ENCODE results near the gene RTL10. TPM values are rescaled to one million over a fixed set of nuclear protein-coding genes. Genes with fewer than 3 reads are reported as not detected.

Gene RTL10
- total and polyA plus RNA-seq, 2 of the 8 experiments (the other 6 are each of a cell fraction or from before 2014, with no cell fraction given) = 11.5 to 18.8 TPM

DNA sequence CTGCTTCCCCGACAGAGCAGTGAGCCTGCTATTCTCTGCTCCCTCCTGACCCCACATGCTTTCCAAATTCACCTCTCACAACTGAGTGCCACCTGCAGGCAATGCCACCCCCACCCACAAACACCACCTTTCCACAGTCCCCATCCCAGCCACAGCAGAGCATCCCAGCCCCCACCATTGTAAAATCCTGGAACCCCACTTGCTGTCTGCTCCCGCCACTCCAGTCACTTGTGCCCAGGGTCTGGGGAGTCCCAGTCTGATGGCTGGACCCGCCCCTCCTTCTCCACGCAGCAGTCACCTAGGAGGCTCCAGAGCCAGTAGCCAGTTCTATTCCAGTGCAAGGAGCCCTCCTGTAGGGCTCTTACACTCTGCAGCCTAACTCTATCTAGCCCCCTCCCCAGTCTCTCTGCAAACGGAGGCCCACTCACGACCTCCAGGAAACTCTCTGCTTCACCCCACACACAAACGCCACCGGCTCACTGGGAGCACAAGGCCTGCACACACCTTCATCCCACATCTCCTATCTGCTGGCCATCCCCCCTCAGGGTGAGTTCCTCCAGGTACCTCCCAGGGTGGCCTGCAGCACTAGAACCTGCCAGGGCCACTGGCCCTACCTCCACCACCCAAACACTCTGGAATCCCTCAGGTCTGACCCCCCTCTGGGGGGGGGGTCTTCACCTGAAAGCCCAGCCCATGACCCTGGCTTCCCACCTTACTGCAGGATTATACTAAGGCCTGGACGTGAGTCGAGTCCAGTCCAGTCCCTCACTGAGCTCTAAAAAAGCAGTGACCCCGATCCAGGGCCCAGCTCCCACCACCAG lies 1.4 kb downstream of the RTL10 start (continued):
- TF ChIP-seq, protein P1, sequence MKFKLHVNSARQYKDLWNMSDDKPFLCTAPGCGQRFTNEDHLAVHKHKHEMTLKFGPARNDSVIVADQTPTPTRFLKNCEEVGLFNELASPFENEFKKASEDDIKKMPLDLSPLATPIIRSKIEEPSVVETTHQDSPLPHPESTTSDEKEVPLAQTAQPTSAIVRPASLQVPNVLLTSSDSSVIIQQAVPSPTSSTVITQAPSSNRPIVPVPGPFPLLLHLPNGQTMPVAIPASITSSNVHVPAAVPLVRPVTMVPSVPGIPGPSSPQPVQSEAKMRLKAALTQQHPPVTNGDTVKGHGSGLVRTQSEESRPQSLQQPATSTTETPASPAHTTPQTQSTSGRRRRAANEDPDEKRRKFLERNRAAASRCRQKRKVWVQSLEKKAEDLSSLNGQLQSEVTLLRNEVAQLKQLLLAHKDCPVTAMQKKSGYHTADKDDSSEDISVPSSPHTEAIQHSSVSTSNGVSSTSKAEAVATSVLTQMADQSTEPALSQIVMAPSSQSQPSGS (IDR thresholded peaks at IDR 0.05; ENCODE audit: low read length) = no peak
- TF ChIP-seq CEBPB (IDR thresholded peaks at IDR 0.05; ENCODE audit: low read depth, low read length) (no peak), EGR1 (IDR thresholded peaks at IDR 0.05; ENCODE audit: borderline replicate concordance, low read depth, low read length) (no peak), YY1 (IDR thresholded peaks at IDR 0.05; ENCODE audit: low read depth, low read length) (no peak), SP4 (IDR thresholded peaks at IDR 0.05; ENCODE audit: low read length) (no peak), RFX5 (IDR thresholded peaks at IDR 0.05; ENCODE audit: borderline replicate concordance, low read depth, low read length) (no peak), TCF12 (IDR thresholded peaks at IDR 0.05; ENCODE audit: low read depth, low read length) (no peak)
